HepG2 (cell line): ENCODE measurements around the gene POGLUT2. TPM values are rescaled to one million over a fixed set of nuclear protein-coding genes. Genes with fewer than 3 reads are reported as not detected.

ENCODE experiments used
- ATAC-seq: fragments of 200-7000 bp; cut with Tn5 transposase; 3 replicates; pipeline ENCODE4 v1.9.1; 2020; ENCODE audit warnings: mild to moderate bottlenecking, moderate library complexity
- BruUV-seq: library from RNA; stranded (reverse); fragments of 400-500 nt; replicated peaks from 2 replicates; lab custom pipeline; 2021; lab: Mats Ljungman, UMichigan
- CTCF ChIA-PET: fragments of 300-600 bp; formaldehyde crosslinking; extraction: SDS; loops from one replicate; lab custom pipeline; 2021; ENCODE audit warnings: low total read pairs, inconsistent platforms, low intra/inter-chr PET ratio; lab: Yijun Ruan, JAX
- POLR2A ChIA-PET: fragments of 350-600 bp; sonication (Branson Sonifier 250); formaldehyde crosslinking; loops from one replicate; lab custom pipeline; 2020; ENCODE audit warnings: antibody characterized with exemption, inconsistent platforms; lab: Yijun Ruan, JAX
- DNase-seq: peaks from one replicate; pipeline ENCODE4 v3.0.0-alpha.2; 2015; ENCODE audit warnings: low spot score
- FAIRE-seq: peaks from 3 replicates; lab custom pipeline; 2011; peaks lifted over from hg19 to GRCh38; lab: Jason Lieb, UNC
- H2AFZ ChIP-seq: one replicate; pipeline ENCODE4 v1.6.1; 2011; ENCODE audit warnings: low read length, inconsistent platforms
- H3K27ac ChIP-seq: fragments of 300-600 bp; 3 replicates; pipeline ENCODE4 v1.8.0; 2011; ENCODE audit warnings: mixed run types, mild to moderate bottlenecking, mixed read lengths, low read length, inconsistent platforms; ENCODE audit not compliant: insufficient read depth; ENCODE audit errors: extremely low read length
- H3K27me3 ChIP-seq, 2 experiments: fragments of 200-600 bp in 1 of 2; 2 replicates in 1 of 2; 3 replicates in 1 of 2; pipeline versions ENCODE4 v1.6.0 to v1.8.0; 2011; ENCODE audit warnings: low read length in 2 of 2, mild to moderate bottlenecking in 2 of 2, moderate library complexity in 2 of 2, inconsistent platforms in 1 of 2; ENCODE audit not compliant: insufficient read depth in 2 of 2, control insufficient read depth in 1 of 2
- H3K36me3 ChIP-seq, 2 experiments: fragments of 200-600 bp in 1 of 2; replicated peaks in 1 of 2; 2 replicates in 1 of 2; 3 replicates in 1 of 2; pipeline versions ENCODE4 v1.5.1 to v1.8.0; 2011; ENCODE audit warnings: low read length in 2 of 2, inconsistent platforms in 1 of 2; ENCODE audit not compliant: insufficient read depth in 2 of 2, control insufficient read depth in 1 of 2
- H3K4me1 ChIP-seq: 2 replicates; pipeline ENCODE4 v1.5.1; 2012; ENCODE audit warnings: low read length, inconsistent platforms; ENCODE audit not compliant: insufficient read depth
- H3K4me2 ChIP-seq: 2 replicates; pipeline ENCODE4 v1.6.0; 2011; ENCODE audit warnings: low read depth, low read length, inconsistent platforms
- H3K4me3 ChIP-seq, 3 experiments: fragments of 200-600 bp in 1 of 3; sonication (generic), shearing (Covaris generic) in 1 of 3; replicated peaks in 1 of 3; 2 replicates each; pipeline ENCODE4 v1.5.1; 2011 to 2016; ENCODE audit warnings: low read length in 3 of 3, inconsistent platforms in 2 of 3, low read depth in 2 of 3, mild to moderate bottlenecking in 2 of 3, control low read depth in 1 of 3, mixed read lengths in 1 of 3; ENCODE audit not compliant: insufficient read depth in 1 of 3
- H3K79me2 ChIP-seq: one replicate; pipeline ENCODE4 v1.6.1; 2011; ENCODE audit warnings: low read length, inconsistent platforms; ENCODE audit not compliant: insufficient read depth
- H3K9ac ChIP-seq: 2 replicates; pipeline ENCODE4 v1.6.0; 2011; ENCODE audit warnings: mild to moderate bottlenecking, low read depth, low read length, inconsistent platforms; ENCODE audit not compliant: insufficient read depth
- H3K9me3 ChIP-seq: 2 replicates; pipeline ENCODE4 v1.5.1; 2012; ENCODE audit warnings: mild to moderate bottlenecking, low read length
- H4K20me1 ChIP-seq: 2 replicates; pipeline ENCODE4 v1.6.0; 2011; ENCODE audit warnings: inconsistent platforms, mild to moderate bottlenecking, low read length, moderate library complexity; ENCODE audit not compliant: insufficient read depth
- ATF7-NPFF ChIP-seq: sonication (generic); formaldehyde crosslinking; IDR thresholded peaks from 2 replicates; pipeline ENCODE4 v1.8.1; 2023; ENCODE audit warnings: mild to moderate bottlenecking, low read depth, missing genetic modification reagents, moderate library complexity
- FOXP1 ChIP-seq, 2 experiments: fragments of 450-650 bp in 1 of 2; IDR thresholded peaks; 2 replicates each; pipeline ENCODE4 v1.6.1; 2017 to 2018; ENCODE audit warnings: antibody characterized with exemption in 1 of 2
- PHF8 ChIP-seq: sonication (generic); formaldehyde crosslinking; IDR thresholded peaks from 2 replicates; pipeline ENCODE4 v1.5.0; 2020; ENCODE audit warnings: missing genetic modification reagents
- ZNF292 ChIP-seq: sonication (generic); formaldehyde crosslinking; IDR thresholded peaks from 2 replicates; pipeline ENCODE4 v1.8.1; 2022; ENCODE audit warnings: mild to moderate bottlenecking, low read depth, missing genetic modification reagents, borderline replicate concordance
- ZNF317 ChIP-seq: sonication (generic); formaldehyde crosslinking; IDR thresholded peaks from 2 replicates; pipeline ENCODE4 v1.5.0; 2020; ENCODE audit warnings: mild to moderate bottlenecking, missing genetic modification reagents
- ZNF543 ChIP-seq: sonication (generic); formaldehyde crosslinking; IDR thresholded peaks from 2 replicates; pipeline ENCODE4 v1.4.0; 2020; ENCODE audit warnings: mild to moderate bottlenecking, missing genetic modification reagents
- WGBS: methylation state at CpG from one replicate; pipeline ENCODE4 v1.1.6; 2017; ENCODE audit warnings: low lambda C conversion rate; 5-methylcytosine and 5-hydroxymethylcytosine counted together
- in situ Hi-C: cut with HindIII; loops from 2 replicates; pipeline ENCODE4 v1.10.0; 2017; ENCODE audit warnings: low pct_unique_long_range_greater_than_20kb; ENCODE audit not compliant: extremely low pct_ligation_motif_present
- intact Hi-C: fragments of 100-400 bp; cut with micrococcal nuclease; formaldehyde crosslinking; loops from one replicate; pipeline ENCODE4 v1.10.0; 2022; ENCODE audit not compliant: unreplicated experiment
- polyA plus RNA-seq, 8 experiments: library from polyadenylated mRNA; depleted of rRNA in 3 of 8; stranded (reverse) in 7 of 8; unstranded in 1 of 8; fragments of >200 nt; fragmentation: Illumina TruSeq in 4 of 8; extraction: Trizol in 4 of 8; gene quantifications; 2 replicates each; pipeline versions ENCODE4 v1.2.1 to v1.2.3, GENCODE V29; 2011 to 2016; ENCODE audit warnings: low read depth in 4 of 8, missing spikeins in 1 of 8, mixed read lengths in 1 of 8; ENCODE audit not compliant: insufficient read depth in 1 of 8
- total RNA-seq, 5 experiments: library from RNA; depleted of rRNA; stranded (reverse); fragments of >200 nt; fragmentation: Illumina TruSeq; extraction: Trizol; gene quantifications; 2 replicates each; pipeline ENCODE4 v1.2.3, GENCODE V29; 2016; ENCODE audit warnings: low read depth in 1 of 5
- TF ChIP-seq, protein P1 (sequence below): sonication (generic); formaldehyde crosslinking; IDR thresholded peaks from 2 replicates; pipeline ENCODE4 v1.5.1; 2020; ENCODE audit warnings: mild to moderate bottlenecking, missing genetic modification reagents, borderline replicate concordance
- TF ChIP-seq, protein P2 (sequence below): sonication (generic); formaldehyde crosslinking; IDR thresholded peaks from 2 replicates; pipeline ENCODE4 v1.4.0; 2020; ENCODE audit warnings: mild to moderate bottlenecking, missing genetic modification reagents, borderline replicate concordance

POGLUT2 gene
- total and polyA plus RNA-seq, 2 of the 13 experiments (the other 11 are each of a cell fraction or from before 2014, with no cell fraction given) = 18.0 to 26.1 TPM

GRCh38 chr13:102825400-102825799 lies 26.6 kb upstream of the POGLUT2 start (continued):
- TF ChIP-seq, protein P1, sequence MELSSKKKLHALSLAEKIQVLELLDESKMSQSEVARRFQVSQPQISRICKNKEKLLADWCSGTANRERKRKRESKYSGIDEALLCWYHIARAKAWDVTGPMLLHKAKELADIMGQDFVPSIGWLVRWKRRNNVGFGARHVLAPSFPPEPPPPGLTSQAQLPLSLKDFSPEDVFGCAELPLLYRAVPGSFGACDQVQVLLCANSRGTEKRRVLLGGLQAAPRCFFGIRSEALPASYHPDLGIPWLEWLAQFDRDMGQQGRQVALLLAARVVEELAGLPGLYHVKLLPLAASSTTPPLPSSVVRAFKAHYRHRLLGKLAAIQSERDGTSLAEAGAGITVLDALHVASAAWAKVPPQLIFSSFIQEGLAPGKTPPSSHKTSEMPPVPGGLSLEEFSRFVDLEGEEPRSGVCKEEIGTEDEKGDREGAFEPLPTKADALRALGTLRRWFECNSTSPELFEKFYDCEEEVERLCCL (CRISPR knock-in tag) = no peak
- TF ChIP-seq PHF8 (CRISPR knock-in tag) = no peak

DNA sequence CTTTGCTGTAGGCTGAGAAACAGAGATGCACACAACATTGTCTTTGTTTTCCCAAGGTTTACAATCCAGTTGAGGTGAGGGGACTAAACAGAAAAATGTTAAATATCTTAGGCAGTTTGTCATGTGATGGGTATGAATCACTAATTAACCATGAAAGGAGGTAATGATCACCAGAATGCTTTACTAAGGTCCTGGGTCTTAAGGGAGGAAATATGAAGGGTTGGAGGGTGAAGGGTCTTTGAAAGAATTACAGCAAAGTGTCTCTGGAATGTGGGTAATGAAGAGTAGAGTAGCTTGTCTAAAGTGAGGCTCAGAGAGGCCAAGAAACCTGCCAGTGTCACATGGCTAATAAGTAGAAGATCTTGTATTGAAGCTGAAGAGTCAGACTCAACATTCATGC lies 19.1 kb upstream of the POGLUT2 start:
- H3K79me2 ChIP-seq = peaks cover 14% of the 10 kb centered on the region
- H3K9ac ChIP-seq = no peak overlapping the region
- no peak overlapping the region for H3K4me2 ChIP-seq
- peaks cover 14% of the 10 kb centered on the region for H3K4me1 ChIP-seq
- POLR2A ChIA-PET = no interaction called here
- no peak overlapping the region for H2AFZ ChIP-seq
- ATAC-seq (no peak), DNase-seq (no peak), FAIRE-seq (no peak)
- peaks cover 8 to 25% of the 10 kb centered on the region in 2 experiments; a peak in 4 of 5 replicates for H3K36me3 ChIP-seq
- intact Hi-C loops = no loop called here
- H3K27me3 ChIP-seq = no peaks in the 10 kb centered on the region
- 0 out of 2 replicates have a peak, but pooled peaks cover 5% of the 10 kb centered on the region for H4K20me1 ChIP-seq
- H3K4me3 ChIP-seq = no peak overlapping the region
- H3K9me3 ChIP-seq = no peaks in the 10 kb centered on the region
- TF ChIP-seq ZNF317 (CRISPR knock-in tag) (no peak), ATF7-NPFF (CRISPR knock-in tag) (no peak)
- CTCF ChIA-PET = no interaction called here
- BruUV-seq = no TSS peak
- in situ Hi-C loops = no loop called here
- no peak overlapping the region for H3K27ac ChIP-seq

DNA sequence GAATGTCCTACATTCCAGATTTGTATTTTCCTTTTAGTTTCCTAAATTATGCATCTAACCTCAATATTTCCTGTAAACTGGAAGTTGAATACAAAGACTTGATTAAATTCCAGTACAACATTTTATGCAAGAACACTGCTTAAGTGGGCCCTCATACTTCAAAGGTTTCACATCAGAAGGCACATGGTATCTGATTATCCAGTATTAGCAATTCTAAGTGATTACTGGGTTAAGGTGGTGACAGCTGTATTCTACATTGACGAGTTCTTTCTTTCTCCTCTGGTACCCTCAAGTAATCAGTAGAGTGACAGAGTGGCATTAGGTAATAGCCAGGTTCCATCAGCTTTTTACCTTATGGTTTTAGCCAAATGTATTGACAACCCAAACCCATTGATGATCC lies 18.5 kb upstream of the POGLUT2 start:
- Histone ChIP-seq H3K9me3 (no peaks in the 10 kb centered on the region), H3K4me1 (peaks cover 20% of the 10 kb centered on the region), H3K4me2 (no peak overlapping the region), H3K27ac (no peak overlapping the region), H2AFZ (no peak overlapping the region), H4K20me1 (0 out of 2 replicates have a peak, but pooled peaks cover 5% of the 10 kb centered on the region), H3K9ac (no peak overlapping the region), H3K79me2 (peaks cover 18% of the 10 kb centered on the region), H3K4me3 (no peak overlapping the region), H3K36me3 (peaks cover 7 to 23% of the 10 kb centered on the region in 2 experiments; a peak in 4 of 5 replicates), H3K27me3 (no peaks in the 10 kb centered on the region)
- FAIRE-seq (no peak), DNase-seq (no peak), ATAC-seq (no peak)
- WGBS = 100% methylated on average over 1 of the region's 1 CpG
- CTCF ChIA-PET = no interaction called here
- TF ChIP-seq FOXP1 (IDR thresholded peaks at IDR 0.05) = no peak
- no peak for TF ChIP-seq FOXP1 (CRISPR knock-in tag; IDR thresholded peaks at IDR 0.05)
- no peak for TF ChIP-seq ZNF292 (CRISPR knock-in tag)
- TF ChIP-seq, protein P2, sequence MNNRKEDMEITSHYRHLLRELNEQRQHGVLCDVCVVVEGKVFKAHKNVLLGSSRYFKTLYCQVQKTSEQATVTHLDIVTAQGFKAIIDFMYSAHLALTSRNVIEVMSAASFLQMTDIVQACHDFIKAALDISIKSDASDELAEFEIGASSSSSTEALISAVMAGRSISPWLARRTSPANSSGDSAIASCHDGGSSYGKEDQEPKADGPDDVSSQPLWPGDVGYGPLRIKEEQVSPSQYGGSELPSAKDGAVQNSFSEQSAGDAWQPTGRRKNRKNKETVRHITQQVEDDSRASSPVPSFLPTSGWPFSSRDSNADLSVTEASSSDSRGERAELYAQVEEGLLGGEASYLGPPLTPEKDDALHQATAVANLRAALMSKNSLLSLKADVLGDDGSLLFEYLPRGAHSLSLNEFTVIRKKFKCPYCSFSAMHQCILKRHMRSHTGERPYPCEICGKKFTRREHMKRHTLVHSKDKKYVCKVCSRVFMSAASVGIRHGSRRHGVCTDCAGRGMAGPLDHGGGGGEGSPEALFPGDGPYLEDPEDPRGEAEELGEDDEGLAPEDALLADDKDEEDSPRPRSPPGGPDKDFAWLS (CRISPR knock-in tag) = no peak
- no peak for TF ChIP-seq ZNF543 (CRISPR knock-in tag)
- intact Hi-C loops = no loop called here
- in situ Hi-C loops = no loop called here
- no TSS peak for BruUV-seq
- POLR2A ChIA-PET = no interaction called here
